ENCODE measurements around the gene LRIG3. TPM values are rescaled to one million over a fixed set of nuclear protein-coding genes. Genes with fewer than 3 reads are reported as not detected.
"Not testable (repeated sequence)": the region's sequence is repeated elsewhere in the genome, so short reads cannot be mapped to it uniquely, and the experiment has no call there.

The LRIG3 gene
- total RNA-seq, 2 experiments from 2014 or later: not detected

- H3K4me1 Mint-ChIP-seq: no peaks in the 10 kb centered on the region
- CTCF ChIA-PET: no interaction called here
- H3K27me3 Mint-ChIP-seq: no peaks in the 10 kb centered on the region
- H3K36me3 Mint-ChIP-seq (ENCODE audit: low read depth): no peaks in the 10 kb centered on the region
- no peak overlapping the region for H3K4me3 Mint-ChIP-seq
- no peak for DNase-seq
- POLR2A ChIA-PET: no interaction called here
- no peaks in the 10 kb centered on the region for H3K9me3 Mint-ChIP-seq
- H3K27ac Mint-ChIP-seq: no peak overlapping the region
Observed at GRCh38 chr12:58906917-58907316, 13.4 kb downstream of the LRIG3 start.

- no peaks in the 10 kb centered on the region for H3K36me3 Mint-ChIP-seq (ENCODE audit: low read depth)
- no peaks in the 10 kb centered on the region for H3K9me3 Mint-ChIP-seq
- no peak overlapping the region for H3K27ac Mint-ChIP-seq
- H3K27me3 Mint-ChIP-seq: no peaks in the 10 kb centered on the region
- POLR2A ChIA-PET: no interaction called here
- H3K4me1 Mint-ChIP-seq: no peaks in the 10 kb centered on the region
- H3K4me3 Mint-ChIP-seq: no peak overlapping the region
- no peak for DNase-seq
- CTCF ChIA-PET: no interaction called here
Observed at GRCh38 chr12:58905422-58905821, 14.9 kb downstream of the LRIG3 start.

- DNase-seq; CTCF ChIA-PET; H3K9me3 Mint-ChIP-seq; H3K4me1 Mint-ChIP-seq; H3K4me3 Mint-ChIP-seq; H3K27ac Mint-ChIP-seq; POLR2A ChIA-PET; H3K27me3 Mint-ChIP-seq; H3K36me3 Mint-ChIP-seq (ENCODE audit: low read depth): not testable (repeated sequence)
Observed at GRCh38 chr12:58902726-58903125, 17.6 kb downstream of the LRIG3 start.

- Mint-ChIP-seq H3K9me3 (no peaks in the 10 kb centered on the region), H3K4me1 (no peaks in the 10 kb centered on the region), H3K4me3 (no peak overlapping the region), H3K27me3 (no peaks in the 10 kb centered on the region), H3K36me3 (ENCODE audit: low read depth) (no peaks in the 10 kb centered on the region), H3K27ac (no peak overlapping the region)
- DNase-seq: no peak
- CTCF ChIA-PET: no interaction called here
- POLR2A ChIA-PET: no interaction called here
Observed at GRCh38 chr12:58901664-58902063, 18.6 kb downstream of the LRIG3 start.

- no peaks in the 10 kb centered on the region for H3K36me3 Mint-ChIP-seq (ENCODE audit: low read depth)
- no peaks in the 10 kb centered on the region for H3K9me3 Mint-ChIP-seq
- H3K4me3 Mint-ChIP-seq: no peak overlapping the region
- ChIA-PET CTCF (interaction anchor here (0.7 kb wide), 1 partner anchor 214 kb away, joined by 3 read pairs; no protein-coding TSS in a partner anchor), POLR2A (no interaction called here)
- no peak for DNase-seq
- H3K27ac Mint-ChIP-seq: no peak overlapping the region
- H3K4me1 Mint-ChIP-seq: no peaks in the 10 kb centered on the region
- H3K27me3 Mint-ChIP-seq: no peaks in the 10 kb centered on the region
Observed at GRCh38 chr12:58897969-58898368, 22.3 kb downstream of the LRIG3 start.

GRCh38 chr12:58896278-58896677, 24.0 kb downstream of the LRIG3 start:
- no peak for DNase-seq
- no peak overlapping the region for H3K4me3 Mint-ChIP-seq
- H3K4me1 Mint-ChIP-seq: no peaks in the 10 kb centered on the region
- POLR2A ChIA-PET: no interaction called here
- H3K27ac Mint-ChIP-seq: no peak overlapping the region
- CTCF ChIA-PET: no interaction called here
- no peaks in the 10 kb centered on the region for H3K27me3 Mint-ChIP-seq
- no peaks in the 10 kb centered on the region for H3K36me3 Mint-ChIP-seq (ENCODE audit: low read depth)
- no peaks in the 10 kb centered on the region for H3K9me3 Mint-ChIP-seq

GRCh38 chr12:58895053-58895452, 25.3 kb downstream of the LRIG3 start:
- Mint-ChIP-seq H3K9me3 (no peaks in the 10 kb centered on the region), H3K27ac (no peak overlapping the region), H3K27me3 (no peaks in the 10 kb centered on the region), H3K36me3 (ENCODE audit: low read depth) (no peaks in the 10 kb centered on the region), H3K4me3 (no peak overlapping the region), H3K4me1 (no peaks in the 10 kb centered on the region)
- no peak for DNase-seq
- CTCF ChIA-PET: interaction anchor here (1.0 kb wide), 1 partner anchor 431 kb away, joined by 3 read pairs; no protein-coding TSS in a partner anchor
- POLR2A ChIA-PET: no interaction called here

GRCh38 chr12:58894040-58894439, 26.3 kb downstream of the LRIG3 start:
- H3K36me3 Mint-ChIP-seq (ENCODE audit: low read depth): no peaks in the 10 kb centered on the region
- no peak for DNase-seq
- ChIA-PET POLR2A (no interaction called here), CTCF (no interaction called here)
- H3K4me3 Mint-ChIP-seq: no peak overlapping the region
- no peaks in the 10 kb centered on the region for H3K4me1 Mint-ChIP-seq
- no peak overlapping the region for H3K27ac Mint-ChIP-seq
- no peaks in the 10 kb centered on the region for H3K27me3 Mint-ChIP-seq
- no peaks in the 10 kb centered on the region for H3K9me3 Mint-ChIP-seq

- DNase-seq: no peak
- ChIA-PET POLR2A (no interaction called here), CTCF (no interaction called here)
- H3K4me1 Mint-ChIP-seq: no peaks in the 10 kb centered on the region
- no peak overlapping the region for H3K27ac Mint-ChIP-seq
- H3K9me3 Mint-ChIP-seq: no peaks in the 10 kb centered on the region
- no peaks in the 10 kb centered on the region for H3K36me3 Mint-ChIP-seq (ENCODE audit: low read depth)
- no peak overlapping the region for H3K4me3 Mint-ChIP-seq
- no peaks in the 10 kb centered on the region for H3K27me3 Mint-ChIP-seq
Observed at GRCh38 chr12:58893495-58893894, 26.8 kb downstream of the LRIG3 start.

GRCh38 chr12:58889557-58889956, 30.7 kb downstream of the LRIG3 start:
- DNase-seq: no peak
- Mint-ChIP-seq H3K27ac (no peak overlapping the region), H3K36me3 (ENCODE audit: low read depth) (no peaks in the 10 kb centered on the region), H3K4me3 (no peak overlapping the region), H3K9me3 (no peaks in the 10 kb centered on the region), H3K4me1 (no peaks in the 10 kb centered on the region), H3K27me3 (no peaks in the 10 kb centered on the region)
- ChIA-PET POLR2A (no interaction called here), CTCF (no interaction called here)

GRCh38 chr12:58888131-58888783, 32.0 kb downstream of the LRIG3 start:
- H3K27ac Mint-ChIP-seq: no peak overlapping the region

GRCh38 chr12:58887068-58887467, 33.2 kb downstream of the LRIG3 start:
- H3K4me1 Mint-ChIP-seq: no peaks in the 10 kb centered on the region
- DNase-seq: no peak
- POLR2A ChIA-PET: no interaction called here
- CTCF ChIA-PET: no interaction called here
- H3K27me3 Mint-ChIP-seq: no peaks in the 10 kb centered on the region
- no peaks in the 10 kb centered on the region for H3K9me3 Mint-ChIP-seq
- H3K36me3 Mint-ChIP-seq (ENCODE audit: low read depth): no peaks in the 10 kb centered on the region
- no peak overlapping the region for H3K4me3 Mint-ChIP-seq
- no peak overlapping the region for H3K27ac Mint-ChIP-seq

More at GRCh38 chr12:58888131-58888783, 32.0 kb downstream of the LRIG3 start:
- Mint-ChIP-seq H3K36me3 (ENCODE audit: low read depth) (no peaks in the 10 kb centered on the region), H3K4me3 (no peak overlapping the region), H3K9me3 (no peaks in the 10 kb centered on the region), H3K4me1 (no peaks in the 10 kb centered on the region), H3K27me3 (no peaks in the 10 kb centered on the region)
- ChIA-PET CTCF (no interaction called here), POLR2A (no interaction called here)
- no peak for DNase-seq

GRCh38 chr12:58886474-58886873, 33.8 kb downstream of the LRIG3 start:
- DNase-seq: no peak
- Mint-ChIP-seq H3K9me3 (no peaks in the 10 kb centered on the region), H3K4me3 (no peak overlapping the region), H3K36me3 (ENCODE audit: low read depth) (no peaks in the 10 kb centered on the region), H3K4me1 (no peaks in the 10 kb centered on the region), H3K27me3 (no peaks in the 10 kb centered on the region), H3K27ac (no peak overlapping the region)
- ChIA-PET POLR2A (no interaction called here), CTCF (no interaction called here)

- ChIA-PET CTCF (interaction anchor here (0.6 kb wide), 1 partner anchor 934 kb away, joined by 4 read pairs; no protein-coding TSS in a partner anchor), POLR2A (no interaction called here)
- DNase-seq: no peak
- Mint-ChIP-seq H3K4me1 (no peaks in the 10 kb centered on the region), H3K27ac (no peak overlapping the region), H3K36me3 (ENCODE audit: low read depth) (no peaks in the 10 kb centered on the region), H3K4me3 (no peak overlapping the region), H3K9me3 (no peaks in the 10 kb centered on the region), H3K27me3 (no peaks in the 10 kb centered on the region)
Observed at GRCh38 chr12:58884916-58885315, 35.4 kb downstream of the LRIG3 start.

Measured in activated CD4-positive, alpha-beta T cell treated with anti-CD3 and anti-CD28 coated beads, Interleukin-2, amount 10 ng/mL, durations not matched to agents 7 days and 5 days (primary cell).